ENCODE results near the gene MINDY4.

MINDY4 gene

GRCh38 chr7:30840141-30841024 is 69.2 kb downstream of the MINDY4 start:
- no peak for DNase-seq

- DNase-seq = no peak
Measured at GRCh38 chr7:30841025-30841735, 70.0 kb downstream of the MINDY4 start.

- DNase-seq = no peak
Measured at GRCh38 chr7:30841801-30842541, 70.8 kb downstream of the MINDY4 start.

GRCh38 chr7:30842542-30843451 is 71.6 kb downstream of the MINDY4 start:
- no peak for DNase-seq

GRCh38 chr7:30843741-30844482 is 72.7 kb downstream of the MINDY4 start:
- no peak for DNase-seq

- DNase-seq = no peak
Measured at GRCh38 chr7:30844483-30844874, 73.3 kb downstream of the MINDY4 start.

- no peak for DNase-seq
Measured at GRCh38 chr7:30844916-30845315, 73.7 kb downstream of the MINDY4 start.

GRCh38 chr7:30845426-30846135 is 74.4 kb downstream of the MINDY4 start:
- DNase-seq = no peak

GRCh38 chr7:30846378-30846777 is 75.2 kb downstream of the MINDY4 start:
- no peak for DNase-seq

GRCh38 chr7:30848121-30848855 is 77.1 kb downstream of the MINDY4 start:
- DNase-seq = no peak

GRCh38 chr7:30849565-30849964 is 78.3 kb downstream of the MINDY4 start:
- no peak for DNase-seq

GRCh38 chr7:30850426-30850825 is 79.2 kb downstream of the MINDY4 start:
- DNase-seq = no peak

GRCh38 chr7:30851651-30852307 is 80.6 kb downstream of the MINDY4 start:
- DNase-seq = no peak

- no peak for DNase-seq
Measured at GRCh38 chr7:30852308-30852684, 81.1 kb downstream of the MINDY4 start.

- no peak for DNase-seq
Measured at GRCh38 chr7:30852744-30853288, 81.6 kb downstream of the MINDY4 start.

GRCh38 chr7:30853576-30853975 is 82.4 kb downstream of the MINDY4 start:
- no peak for DNase-seq

- DNase-seq = no peak
Measured at GRCh38 chr7:30855936-30856335, 84.7 kb downstream of the MINDY4 start.

- no peak for DNase-seq
Measured at GRCh38 chr7:30858576-30858975, 87.4 kb downstream of the MINDY4 start.

GRCh38 chr7:30859202-30859939 is 88.2 kb downstream of the MINDY4 start:
- DNase-seq = no peak
